ENCODE data around the gene COP1.

DNA sequence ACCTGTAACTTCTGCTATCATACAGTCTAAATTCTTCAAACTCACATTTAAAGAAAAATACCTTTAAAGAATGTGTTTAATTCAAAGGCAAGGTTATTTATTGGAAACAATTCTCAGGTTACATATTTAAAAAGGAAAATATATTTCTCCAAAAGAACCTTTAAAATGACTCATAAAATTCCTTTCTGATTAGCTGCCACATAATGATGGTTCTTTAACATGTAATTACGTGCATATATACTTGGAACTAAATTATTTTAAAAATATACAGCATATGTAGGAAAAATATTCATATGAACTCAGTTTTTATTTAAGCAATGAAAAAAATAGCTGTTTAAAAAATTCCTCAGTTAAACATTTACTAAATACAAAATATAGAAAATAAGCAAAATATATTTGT lies 173.6 kb downstream of the COP1 start:
- TF ChIP-seq POLR2A (IDR thresholded peaks at IDR 0.05; ENCODE audit: low read length) (no peak), SMC3 (IDR thresholded peaks at IDR 0.05) (no peak), KDM1A (IDR thresholded peaks at IDR 0.05; ENCODE audit: low read depth) (no peak), EP300 (IDR thresholded peaks at IDR 0.05) (no peak), SREBF2 (IDR thresholded peaks at IDR 0.05) (no peak), KDM5A (IDR thresholded peaks at IDR 0.05) (no peak)
- TF ChIP-seq, protein P1, sequence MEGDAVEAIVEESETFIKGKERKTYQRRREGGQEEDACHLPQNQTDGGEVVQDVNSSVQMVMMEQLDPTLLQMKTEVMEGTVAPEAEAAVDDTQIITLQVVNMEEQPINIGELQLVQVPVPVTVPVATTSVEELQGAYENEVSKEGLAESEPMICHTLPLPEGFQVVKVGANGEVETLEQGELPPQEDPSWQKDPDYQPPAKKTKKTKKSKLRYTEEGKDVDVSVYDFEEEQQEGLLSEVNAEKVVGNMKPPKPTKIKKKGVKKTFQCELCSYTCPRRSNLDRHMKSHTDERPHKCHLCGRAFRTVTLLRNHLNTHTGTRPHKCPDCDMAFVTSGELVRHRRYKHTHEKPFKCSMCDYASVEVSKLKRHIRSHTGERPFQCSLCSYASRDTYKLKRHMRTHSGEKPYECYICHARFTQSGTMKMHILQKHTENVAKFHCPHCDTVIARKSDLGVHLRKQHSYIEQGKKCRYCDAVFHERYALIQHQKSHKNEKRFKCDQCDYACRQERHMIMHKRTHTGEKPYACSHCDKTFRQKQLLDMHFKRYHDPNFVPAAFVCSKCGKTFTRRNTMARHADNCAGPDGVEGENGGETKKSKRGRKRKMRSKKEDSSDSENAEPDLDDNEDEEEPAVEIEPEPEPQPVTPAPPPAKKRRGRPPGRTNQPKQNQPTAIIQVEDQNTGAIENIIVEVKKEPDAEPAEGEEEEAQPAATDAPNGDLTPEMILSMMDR (IDR thresholded peaks at IDR 0.05): no peak
- TF ChIP-seq, protein P2, sequence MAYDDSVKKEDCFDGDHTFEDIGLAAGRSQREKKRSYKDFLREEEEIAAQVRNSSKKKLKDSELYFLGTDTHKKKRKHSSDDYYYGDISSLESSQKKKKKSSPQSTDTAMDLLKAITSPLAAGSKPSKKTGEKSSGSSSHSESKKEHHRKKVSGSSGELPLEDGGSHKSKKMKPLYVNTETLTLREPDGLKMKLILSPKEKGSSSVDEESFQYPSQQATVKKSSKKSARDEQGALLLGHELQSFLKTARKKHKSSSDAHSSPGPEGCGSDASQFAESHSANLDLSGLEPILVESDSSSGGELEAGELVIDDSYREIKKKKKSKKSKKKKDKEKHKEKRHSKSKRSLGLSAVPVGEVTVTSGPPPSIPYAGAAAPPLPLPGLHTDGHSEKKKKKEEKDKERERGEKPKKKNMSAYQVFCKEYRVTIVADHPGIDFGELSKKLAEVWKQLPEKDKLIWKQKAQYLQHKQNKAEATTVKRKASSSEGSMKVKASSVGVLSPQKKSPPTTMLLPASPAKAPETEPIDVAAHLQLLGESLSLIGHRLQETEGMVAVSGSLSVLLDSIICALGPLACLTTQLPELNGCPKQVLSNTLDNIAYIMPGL (CRISPR knock-in tag; IDR thresholded peaks at IDR 0.05; ENCODE audit: borderline replicate concordance): no peak

Measured in A549 (cell line).